Coronary artery (tissue), 2 donors: ENCODE results near the gene RUBCNL.

Experiments used
- DNase-seq: peaks from one replicate; pipeline ENCODE4 v3.0.0-alpha.2; 2017; ENCODE audit warnings: low spot score
- H3K27ac ChIP-seq, 2 donors: fragments of 200-600 bp; sonication (generic); one replicate each; pipeline ENCODE4 v1.5.1; 2016 to 2019
- H3K4me3 ChIP-seq: fragments of 200-600 bp; sonication (generic); 2 replicates; pipeline ENCODE4 v1.5.1; 2016; ENCODE audit warnings: mild to moderate bottlenecking, moderate library complexity
- CTCF ChIP-seq: fragments of 200-600 bp; sonication (generic); IDR thresholded peaks from one replicate; pipeline ENCODE4 v1.5.1; 2019; ENCODE audit warnings: antibody characterized with exemption

RUBCNL gene

GRCh38 chr13:46396341-46396740 is 9.3 kb upstream of the RUBCNL start:
- H3K27ac ChIP-seq: no peak overlapping the region
- H3K4me3 ChIP-seq: no peak overlapping the region
- no peak for TF ChIP-seq CTCF
- DNase-seq: no peak

- TF ChIP-seq CTCF: no peak
- Histone ChIP-seq H3K27ac (no peak overlapping the region), H3K4me3 (no peak overlapping the region)
- no peak for DNase-seq
Observed at GRCh38 chr13:46392967-46393366, 5.9 kb upstream of the RUBCNL start.

- DNase-seq: no peak
- H3K4me3 ChIP-seq: no peak overlapping the region
- peak overlapping the region in 1 of 2 donors; percentile 40 for H3K27ac ChIP-seq
- no peak for TF ChIP-seq CTCF
Observed at GRCh38 chr13:46389457-46390451, 2.7 kb upstream of the RUBCNL start.

GRCh38 chr13:46388846-46389245 is 1.8 kb upstream of the RUBCNL start:
- Histone ChIP-seq H3K4me3 (no peak overlapping the region), H3K27ac (no peak overlapping the region)
- no peak for TF ChIP-seq CTCF
- DNase-seq: no peak

GRCh38 chr13:46388308-46388707 is 1.3 kb upstream of the RUBCNL start:
- Histone ChIP-seq H3K4me3 (no peak overlapping the region), H3K27ac (no peak overlapping the region)
- TF ChIP-seq CTCF: no peak
- no peak for DNase-seq

GRCh38 chr13:46386392-46387063 is 524 bp downstream of the RUBCNL start:
- H3K27ac ChIP-seq: peak overlapping the region in 1 of 2 donors; percentile 57
- no peak for DNase-seq
- TF ChIP-seq CTCF: no peak
- H3K4me3 ChIP-seq: peak overlapping the region; percentile 72
